H1 (cell line): ENCODE data around the gene ZNF879. TPM values are rescaled to one million over a fixed set of nuclear protein-coding genes. Genes with fewer than 3 reads are reported as not detected.

Experiments
- CTCF ChIA-PET: fragments of 300-600 bp; sonication (Branson Sonifier 250); formaldehyde crosslinking; loops from one replicate; lab custom pipeline; 2021; ENCODE audit not compliant: partially characterized antibody; lab: Charles Lee
- POLR2A ChIA-PET: fragments of 300-600 bp; sonication (Branson Sonifier 250); formaldehyde crosslinking; loops from one replicate; lab custom pipeline; 2021; ENCODE audit warnings: inconsistent platforms; ENCODE audit not compliant: partially characterized antibody; lab: Charles Lee
- DNase-seq, 2 experiments: peaks; one replicate each; pipeline versions ENCODE4 v3.0.0 to v3.0.0-alpha.2; 2010 to 2022; ENCODE audit warnings: low spot score in 2 of 2, low read depth in 1 of 2, mixed read lengths in 1 of 2
- FAIRE-seq: peaks from 2 replicates; lab custom pipeline; 2011; peaks lifted over from hg19 to GRCh38; lab: Jason Lieb, UNC
- H2AFZ ChIP-seq: 2 replicates; pipeline ENCODE4 v1.8.1; 2012; ENCODE audit warnings: low read length, inconsistent platforms
- H2AK5ac ChIP-seq: 2 replicates; pipeline ENCODE4 v1.6.1; 2013; ENCODE audit warnings: low read depth, low read length
- H2BK120ac ChIP-seq: replicated peaks from 2 replicates; pipeline ENCODE3; 2013; ENCODE audit warnings: low read depth, low read length, inconsistent platforms
- H2BK12ac ChIP-seq: 2 replicates; pipeline ENCODE4 v1.6.1; 2013; ENCODE audit warnings: low read depth, low read length
- H2BK15ac ChIP-seq: 2 replicates; pipeline ENCODE4 v1.6.1; 2013; ENCODE audit warnings: low read length
- H2BK20ac ChIP-seq: 2 replicates; pipeline ENCODE4 v1.6.1; 2013; ENCODE audit warnings: low read length
- H2BK5ac ChIP-seq: 2 replicates; pipeline ENCODE4 v1.6.1; 2013; ENCODE audit warnings: low read depth, low read length
- H3K14ac ChIP-seq: 2 replicates; pipeline ENCODE4 v1.6.1; 2013; ENCODE audit warnings: inconsistent platforms; ENCODE audit not compliant: insufficient read length
- H3K18ac ChIP-seq: 2 replicates; pipeline ENCODE4 v1.6.1; 2013; ENCODE audit warnings: low read length; ENCODE audit errors: extremely low read depth
- H3K23ac ChIP-seq: 2 replicates; pipeline ENCODE4 v1.6.1; 2013; ENCODE audit warnings: inconsistent platforms; ENCODE audit not compliant: insufficient read length
- H3K23me2 ChIP-seq: 2 replicates; pipeline ENCODE4 v1.6.1; 2013; ENCODE audit warnings: low read depth, low read length
- H3K27ac ChIP-seq: 2 replicates; pipeline ENCODE4 v1.6.1; 2011; ENCODE audit warnings: low read depth, low read length, inconsistent platforms
- H3K27me3 ChIP-seq, 4 experiments: replicated peaks in 1 of 4; 1 replicate in 1 of 4; 2 replicates in 3 of 4; pipeline versions ENCODE4 v1.6.1 to v1.8.1; 2011 to 2013; ENCODE audit warnings: low read length in 3 of 4, mild to moderate bottlenecking in 3 of 4, inconsistent platforms in 2 of 4, mixed read lengths in 2 of 4, moderate library complexity in 1 of 4; ENCODE audit not compliant: control insufficient read depth in 3 of 4, insufficient read depth in 3 of 4; ENCODE audit errors: extremely low read depth in 1 of 4
- H3K36me3 ChIP-seq, 4 experiments: 2 replicates each; pipeline versions ENCODE4 v1.6.1 to v1.8.1; 2011 to 2013; ENCODE audit warnings: mild to moderate bottlenecking in 4 of 4, low read length in 3 of 4, moderate library complexity in 2 of 4, control low read depth in 1 of 4, inconsistent platforms in 1 of 4; ENCODE audit not compliant: insufficient read depth in 4 of 4, control insufficient read depth in 2 of 4
- H3K4ac ChIP-seq: replicated peaks from 2 replicates; pipeline ENCODE3; 2013; ENCODE audit warnings: low read length, low read depth, mixed read lengths, inconsistent platforms; ENCODE audit not compliant: insufficient read length
- H3K4me1 ChIP-seq, 4 experiments: replicated peaks in 1 of 4; 1 replicate in 1 of 4; 2 replicates in 3 of 4; pipeline versions ENCODE4 v1.6.1 to v1.8.1; 2011 to 2013; ENCODE audit warnings: low read length in 3 of 4, inconsistent platforms in 2 of 4, mixed read lengths in 1 of 4; ENCODE audit not compliant: insufficient read depth in 4 of 4, control insufficient read depth in 3 of 4
- H3K4me2 ChIP-seq, 2 experiments: 2 replicates each; pipeline versions ENCODE4 v1.6.1 to v1.8.1; 2011 to 2013; ENCODE audit warnings: low read depth in 2 of 2, low read length in 2 of 2, control low read depth in 1 of 2, inconsistent platforms in 1 of 2, mild to moderate bottlenecking in 1 of 2; ENCODE audit not compliant: insufficient read depth in 1 of 2
- H3K4me3 ChIP-seq, 4 experiments: fragments of 200-600, 300-600 bp in 1 of 4; sonication (generic), shearing (Covaris generic), sonication (Bioruptor Twin) in 1 of 4; 2 replicates each; pipeline versions ENCODE4 v1.5.1 to v1.8.1; 2011 to 2016; ENCODE audit warnings: low read length in 4 of 4, low read depth in 3 of 4, control low read depth in 2 of 4, inconsistent platforms in 2 of 4, mild to moderate bottlenecking in 2 of 4, mixed read lengths in 1 of 4, moderate library complexity in 1 of 4; ENCODE audit not compliant: insufficient read depth in 2 of 4; ENCODE audit errors: extremely low read depth in 1 of 4
- H3K56ac ChIP-seq: replicated peaks from 2 replicates; pipeline ENCODE3; 2013; ENCODE audit warnings: low read depth, mild to moderate bottlenecking, mixed read lengths, low read length, inconsistent platforms; ENCODE audit not compliant: insufficient read length
- H3K79me1 ChIP-seq: 2 replicates; pipeline ENCODE4 v1.6.1; 2013; ENCODE audit warnings: low read depth, low read length, control low read depth
- H3K79me2 ChIP-seq, 2 experiments: 2 replicates each; pipeline versions ENCODE4 v1.6.1 to v1.8.1; 2012 to 2013; ENCODE audit warnings: low read length in 2 of 2, mild to moderate bottlenecking in 2 of 2, inconsistent platforms in 1 of 2; ENCODE audit not compliant: insufficient read depth in 2 of 2, control insufficient read depth in 1 of 2
- H3K9ac ChIP-seq, 4 experiments: replicated peaks in 1 of 4; 1 replicate in 1 of 4; 2 replicates in 3 of 4; pipeline versions ENCODE4 v1.6.1 to v1.8.1; 2011 to 2013; ENCODE audit warnings: low read depth in 3 of 4, low read length in 3 of 4, control low read depth in 2 of 4, mild to moderate bottlenecking in 2 of 4, moderate library complexity in 2 of 4, inconsistent platforms in 1 of 4; ENCODE audit errors: extremely low read depth in 1 of 4
- H3K9me3 ChIP-seq, 2 experiments: 2 replicates each; pipeline versions ENCODE4 v1.6.1 to v1.8.1; 2012 to 2013; ENCODE audit warnings: mild to moderate bottlenecking in 2 of 2, moderate library complexity in 2 of 2, control low read depth in 1 of 2, inconsistent platforms in 1 of 2, low read depth in 1 of 2, low read length in 1 of 2, mixed read lengths in 1 of 2; ENCODE audit not compliant: insufficient read depth in 2 of 2
- H4K20me1 ChIP-seq, 2 experiments: replicated peaks in 1 of 2; 2 replicates each; pipeline versions ENCODE3 to v1.8.1; 2011 to 2013; ENCODE audit warnings: inconsistent platforms in 2 of 2, low read length in 2 of 2, mild to moderate bottlenecking in 1 of 2; ENCODE audit not compliant: insufficient read depth in 2 of 2, control insufficient read depth in 1 of 2
- H4K5ac ChIP-seq: 2 replicates; pipeline ENCODE4 v1.6.1; 2013; ENCODE audit warnings: low read length, low read depth, mixed read lengths, inconsistent platforms; ENCODE audit not compliant: insufficient read length
- H4K8ac ChIP-seq: 2 replicates; pipeline ENCODE4 v1.8.0; 2013; ENCODE audit warnings: mild to moderate bottlenecking, moderate library complexity, low read length, inconsistent platforms; ENCODE audit not compliant: insufficient read depth; ENCODE audit errors: extremely low read depth
- H4K91ac ChIP-seq: replicated peaks from 2 replicates; pipeline ENCODE3; 2013; ENCODE audit warnings: low read length, mixed read lengths, inconsistent platforms; ENCODE audit not compliant: insufficient read length
- BCL11A ChIP-seq, 2 experiments: IDR thresholded peaks; one replicate each; pipeline ENCODE4 v1.6.1; 2011; ENCODE audit warnings: low read depth in 2 of 2, low read length in 2 of 2, mild to moderate bottlenecking in 2 of 2
- BRCA1 ChIP-seq: IDR thresholded peaks from 2 replicates; pipeline ENCODE4 v1.6.1; 2012; ENCODE audit warnings: low read depth, low read length, improper control_type of control experiment
- CHD2 ChIP-seq: IDR thresholded peaks from 2 replicates; pipeline ENCODE4 v1.6.1; 2012; ENCODE audit warnings: low read length, improper control_type of control experiment
- FOSL1 ChIP-seq: IDR thresholded peaks from 2 replicates; pipeline ENCODE4 v1.6.1; 2011; ENCODE audit warnings: mild to moderate bottlenecking, low read depth, low read length, moderate library complexity; ENCODE audit not compliant: insufficient read depth
- GABPA ChIP-seq: IDR thresholded peaks from 2 replicates; pipeline ENCODE4 v1.6.1; 2011; ENCODE audit warnings: mild to moderate bottlenecking, low read length, moderate library complexity, borderline replicate concordance; ENCODE audit not compliant: insufficient read depth
- GTF2F1 ChIP-seq: IDR thresholded peaks from 2 replicates; pipeline ENCODE4 v1.6.1; 2012; ENCODE audit warnings: low read depth, low read length, improper control_type of control experiment, borderline replicate concordance
- RXRA ChIP-seq: IDR thresholded peaks from 2 replicates; pipeline ENCODE4 v1.6.1; 2011; ENCODE audit warnings: low read depth, mild to moderate bottlenecking, low read length, moderate library complexity; ENCODE audit not compliant: insufficient read depth
- SAP30 ChIP-seq: fragments of 300-600 bp; sonication (generic); IDR thresholded peaks from 2 replicates; pipeline ENCODE4 v1.7.1; 2012; ENCODE audit warnings: low read length, moderate library complexity, mild to moderate bottlenecking, inconsistent platforms; ENCODE audit not compliant: insufficient read depth, insufficient replicate concordance
- SRF ChIP-seq: IDR thresholded peaks from 2 replicates; pipeline ENCODE4 v1.6.1; 2011; ENCODE audit warnings: mild to moderate bottlenecking, low read depth, low read length, moderate library complexity
- SUZ12 ChIP-seq: fragments of 200-600 bp; sonication (generic); IDR thresholded peaks from 2 replicates; pipeline ENCODE4 v1.6.1; 2012; ENCODE audit warnings: mild to moderate bottlenecking, inconsistent platforms, low read length, moderate library complexity, mixed read lengths
- TAF1 ChIP-seq: IDR thresholded peaks from 2 replicates; pipeline ENCODE4 v1.6.1; 2011; ENCODE audit warnings: mild to moderate bottlenecking, low read depth, low read length
- YY1 ChIP-seq: IDR thresholded peaks from 2 replicates; pipeline ENCODE4 v1.6.1; 2011; ENCODE audit warnings: low read depth, mild to moderate bottlenecking, low read length
- WGBS, 2 experiments: shearing (Covaris generic) in 1 of 2; methylation state at CpG; one replicate each; pipeline versions ENCODE4 v1.1.6 to v1.1.7; 2013 to 2015; ENCODE audit warnings: low lambda C conversion rate in 2 of 2, mixed read lengths in 2 of 2, inconsistent platforms in 1 of 2, low coverage in 1 of 2, missing lambda C conversion rate in 1 of 2; ENCODE audit not compliant: insufficient replicate concordance in 2 of 2, insufficient coverage in 1 of 2, insufficient read length in 1 of 2; ENCODE audit errors: extremely low coverage in 1 of 2, missing lambda C conversion rate in 1 of 2; 5-methylcytosine and 5-hydroxymethylcytosine counted together
- polyA plus RNA-seq, 7 experiments: library from polyadenylated mRNA; depleted of rRNA in 3 of 7; stranded (reverse) in 5 of 7; unstranded in 2 of 7; fragments of >200 nt in 5 of 7; fragments of 200-250 nt in 2 of 7; gene quantifications; 1 replicate in 5 of 7; 2 replicates in 1 of 7; 4 replicates in 1 of 7; pipeline versions ENCODE4 v1.2.1 to v1.2.3, GENCODE V29; 2011 to 2013; ENCODE audit warnings: missing spikeins in 2 of 7, mixed read lengths in 2 of 7
- total RNA-seq: library from RNA; stranded (reverse); fragmentation: NEBNext Ultra II Directional; extraction: Animal tissue kit (Norgen Biotek cat#: 25700); gene quantifications from 2 replicates; pipeline ENCODE4 v1.2.1, GENCODE V29; 2021
- TF ChIP-seq, protein P1 (sequence below): IDR thresholded peaks from 2 replicates; pipeline ENCODE4 v1.6.1; 2012; ENCODE audit warnings: inconsistent platforms
- TF ChIP-seq, protein P2 (sequence below): IDR thresholded peaks from 2 replicates; pipeline ENCODE4 v1.6.1; 2011; ENCODE audit warnings: low read length, improper control_type of control experiment

The ZNF879 gene
- total and polyA plus RNA-seq, 2 of the 8 experiments (the other 6 are each of a cell fraction or from before 2014, with no cell fraction given), result 2.2 to 3.1 TPM

DNA sequence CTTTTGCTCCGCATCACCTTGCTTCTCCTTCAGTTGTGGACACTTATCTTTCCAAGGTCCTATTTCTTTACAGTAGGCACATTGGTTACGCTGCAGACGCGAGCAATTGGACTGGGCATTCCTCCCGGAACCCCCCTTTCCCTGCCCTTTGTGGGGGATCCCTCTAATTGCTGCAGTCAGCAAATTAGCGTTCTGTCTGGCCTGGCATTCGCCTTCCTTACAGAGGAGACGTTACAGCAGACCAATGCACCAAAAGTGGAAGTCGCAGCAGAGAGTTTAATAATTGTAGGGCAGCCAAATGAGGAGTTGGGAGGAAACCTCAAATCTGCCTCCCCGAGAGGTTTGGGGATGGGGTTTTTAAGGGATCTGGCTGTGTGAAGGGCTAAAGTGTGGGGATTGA, 31.3 kb downstream of the ZNF879 start:
- ChIA-PET CTCF (interaction anchor here (1.4 kb wide), 1 partner anchor 88 kb away, joined by 3 read pairs; no protein-coding TSS in a partner anchor), POLR2A (no interaction called here)
- Histone ChIP-seq H3K4me1 (no peaks in the 10 kb centered on the region), H3K9me3 (peaks cover 40 to 55% of the 10 kb centered on the region in 2 experiments), H4K91ac (no peak overlapping the region), H3K56ac (no peak overlapping the region), H3K36me3 (no peaks in the 10 kb centered on the region), H3K79me2 (no peaks in the 10 kb centered on the region), H3K4me2 (no peak overlapping the region), H3K18ac (no peak overlapping the region), H3K79me1 (no peaks in the 10 kb centered on the region), H3K27me3 (no peaks in the 10 kb centered on the region), H3K23me2 (no peaks in the 10 kb centered on the region), H2BK120ac (no peak overlapping the region), H2BK20ac (no peak overlapping the region), H3K27ac (no peak overlapping the region), H2BK12ac (no peak overlapping the region), H2BK5ac (no peak overlapping the region), H3K14ac (no peak overlapping the region), H4K8ac (no peak overlapping the region), H3K4me3 (no peak overlapping the region), H4K20me1 (no peaks in the 10 kb centered on the region), H2AFZ (no peak overlapping the region), H2BK15ac (no peak overlapping the region), H3K23ac (no peak overlapping the region), H4K5ac (no peak overlapping the region), H3K4ac (no peak overlapping the region), H2AK5ac (no peak overlapping the region), H3K9ac (no peak overlapping the region)
- WGBS, 2 experiments, result 83% methylated on average over 10 of the region's 10 CpGs; no CpG with 5 or more reads in 1 of the 2 experiments
- DNase-seq, result no peak
- no peak for FAIRE-seq
- TF ChIP-seq YY1 (no peak), TAF1 (no peak), GTF2F1 (no peak), SRF (no peak), BCL11A (IDR thresholded peaks at IDR 0.05; ENCODE audit: low read depth in 2 of 2, low read length in 2 of 2) (no peak), SAP30 (no peak), CHD2 (no peak), GABPA (no peak), BRCA1 (no peak), SUZ12 (no peak), RXRA (no peak), FOSL1 (no peak)
- TF ChIP-seq, protein P1, sequence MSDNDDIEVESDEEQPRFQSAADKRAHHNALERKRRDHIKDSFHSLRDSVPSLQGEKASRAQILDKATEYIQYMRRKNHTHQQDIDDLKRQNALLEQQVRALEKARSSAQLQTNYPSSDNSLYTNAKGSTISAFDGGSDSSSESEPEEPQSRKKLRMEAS, result no peak
- TF ChIP-seq, protein P2, sequence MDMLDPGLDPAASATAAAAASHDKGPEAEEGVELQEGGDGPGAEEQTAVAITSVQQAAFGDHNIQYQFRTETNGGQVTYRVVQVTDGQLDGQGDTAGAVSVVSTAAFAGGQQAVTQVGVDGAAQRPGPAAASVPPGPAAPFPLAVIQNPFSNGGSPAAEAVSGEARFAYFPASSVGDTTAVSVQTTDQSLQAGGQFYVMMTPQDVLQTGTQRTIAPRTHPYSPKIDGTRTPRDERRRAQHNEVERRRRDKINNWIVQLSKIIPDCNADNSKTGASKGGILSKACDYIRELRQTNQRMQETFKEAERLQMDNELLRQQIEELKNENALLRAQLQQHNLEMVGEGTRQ, result no peak
